Lower leg skin (tissue), 3 donors: ENCODE results near the gene CLDND2.

Experiments
- POLR2A ChIP-seq, 2 donors: fragments of 450-650 bp; IDR thresholded peaks; one replicate each; pipeline ENCODE4 v1.6.1; 2016 to 2017; ENCODE audit warnings: antibody characterized with exemption in 2 of 2, mild to moderate bottlenecking in 1 of 2, moderate library complexity in 1 of 2
- TF ChIP-seq, protein P1 (sequence below), 3 donors: fragments of 450-650 bp; IDR thresholded peaks; one replicate each; pipeline ENCODE4 v1.5.1; 2016; ENCODE audit warnings: antibody characterized with exemption in 3 of 3, mild to moderate bottlenecking in 3 of 3, moderate library complexity in 2 of 3

DNA sequence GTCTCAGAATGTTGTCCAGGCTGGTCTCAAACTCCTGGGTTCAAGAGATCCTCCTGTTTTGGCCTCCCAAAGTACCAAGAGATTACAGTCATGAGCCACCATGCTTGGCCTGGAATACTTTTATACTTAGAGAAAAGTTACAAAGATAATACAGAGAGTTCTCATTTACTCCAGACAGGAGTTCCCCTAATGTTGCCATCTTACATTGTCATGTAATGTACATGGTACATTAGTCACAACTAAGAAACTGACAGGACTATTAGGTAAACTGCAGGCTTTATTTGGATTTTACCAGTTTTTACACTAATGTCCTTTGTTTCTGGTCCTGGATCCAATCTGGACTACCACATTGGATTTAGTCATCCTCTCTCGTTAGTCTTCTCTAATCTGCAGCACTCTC, 23.9 kb upstream of the CLDND2 start:
- no peak for TF ChIP-seq POLR2A (IDR thresholded peaks at IDR 0.05)
- TF ChIP-seq, protein P1, sequence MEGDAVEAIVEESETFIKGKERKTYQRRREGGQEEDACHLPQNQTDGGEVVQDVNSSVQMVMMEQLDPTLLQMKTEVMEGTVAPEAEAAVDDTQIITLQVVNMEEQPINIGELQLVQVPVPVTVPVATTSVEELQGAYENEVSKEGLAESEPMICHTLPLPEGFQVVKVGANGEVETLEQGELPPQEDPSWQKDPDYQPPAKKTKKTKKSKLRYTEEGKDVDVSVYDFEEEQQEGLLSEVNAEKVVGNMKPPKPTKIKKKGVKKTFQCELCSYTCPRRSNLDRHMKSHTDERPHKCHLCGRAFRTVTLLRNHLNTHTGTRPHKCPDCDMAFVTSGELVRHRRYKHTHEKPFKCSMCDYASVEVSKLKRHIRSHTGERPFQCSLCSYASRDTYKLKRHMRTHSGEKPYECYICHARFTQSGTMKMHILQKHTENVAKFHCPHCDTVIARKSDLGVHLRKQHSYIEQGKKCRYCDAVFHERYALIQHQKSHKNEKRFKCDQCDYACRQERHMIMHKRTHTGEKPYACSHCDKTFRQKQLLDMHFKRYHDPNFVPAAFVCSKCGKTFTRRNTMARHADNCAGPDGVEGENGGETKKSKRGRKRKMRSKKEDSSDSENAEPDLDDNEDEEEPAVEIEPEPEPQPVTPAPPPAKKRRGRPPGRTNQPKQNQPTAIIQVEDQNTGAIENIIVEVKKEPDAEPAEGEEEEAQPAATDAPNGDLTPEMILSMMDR (IDR thresholded peaks at IDR 0.05): no peak
